ENCODE data around the gene CALML6.
A peak's percentile ranks its signal among the peaks of the same experiment; 100 is the strongest.

The CALML6 gene

DNA sequence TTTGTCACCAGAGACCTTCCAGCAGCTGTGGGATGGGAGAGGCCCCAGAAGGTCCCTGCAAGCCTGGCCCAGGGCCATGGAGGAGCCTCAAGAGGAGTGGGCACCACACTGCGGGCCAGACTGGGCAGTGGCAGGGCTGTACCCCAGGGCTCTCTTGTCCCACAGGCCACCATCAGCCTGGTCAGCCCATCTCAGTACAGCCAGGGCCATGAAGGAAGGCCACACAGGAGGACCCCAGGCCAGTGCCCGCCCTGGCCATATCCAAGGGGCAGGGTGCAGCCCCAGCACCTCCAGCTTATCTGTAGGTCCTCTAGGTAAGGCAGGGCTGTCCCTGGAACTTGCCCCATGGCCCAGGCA, 21.1 kb upstream of the CALML6 start:
- Histone ChIP-seq H3K9me2 (replicated peaks; ENCODE audit: low read depth, low read length) (no peaks in the 10 kb centered on the region), H3K4me2 (ENCODE audit: low read depth, low read length, poor library complexity, severe bottlenecking) (no peak overlapping the region), H3K9ac (ENCODE audit: low read depth, low read length, poor library complexity, severe bottlenecking) (peak overlapping the region; percentile 32), H4K20me1 (ENCODE audit: insufficient read depth, low read length, poor library complexity, severe bottlenecking) (peaks cover 10% of the 10 kb centered on the region), H3K79me2 (ENCODE audit: insufficient read depth, low read length) (peaks cover 35% of the 10 kb centered on the region), H3K4me3 (ENCODE audit: low read length, poor library complexity, severe bottlenecking) (no peak overlapping the region), H3K9me3 (ENCODE audit: insufficient read depth, low read depth, low read length) (no peaks in the 10 kb centered on the region), H3K36me3 (ENCODE audit: insufficient read depth, low read length) (no peaks in the 10 kb centered on the region), H3F3A (ENCODE audit: low read depth) (no peaks in the 10 kb centered on the region), H3K4me1 (ENCODE audit: insufficient read depth, low read length, poor library complexity, severe bottlenecking) (peaks cover 56% of the 10 kb centered on the region), H2AFZ (ENCODE audit: low read length) (no peak overlapping the region), H3K27me3 (ENCODE audit: insufficient read depth, low read length, poor library complexity, severe bottlenecking) (peaks cover 7% of the 10 kb centered on the region)
- TF ChIP-seq EZH2phosphoT487 (IDR thresholded peaks at IDR 0.05; ENCODE audit: borderline replicate concordance), result no peak
- TF ChIP-seq, protein P1, sequence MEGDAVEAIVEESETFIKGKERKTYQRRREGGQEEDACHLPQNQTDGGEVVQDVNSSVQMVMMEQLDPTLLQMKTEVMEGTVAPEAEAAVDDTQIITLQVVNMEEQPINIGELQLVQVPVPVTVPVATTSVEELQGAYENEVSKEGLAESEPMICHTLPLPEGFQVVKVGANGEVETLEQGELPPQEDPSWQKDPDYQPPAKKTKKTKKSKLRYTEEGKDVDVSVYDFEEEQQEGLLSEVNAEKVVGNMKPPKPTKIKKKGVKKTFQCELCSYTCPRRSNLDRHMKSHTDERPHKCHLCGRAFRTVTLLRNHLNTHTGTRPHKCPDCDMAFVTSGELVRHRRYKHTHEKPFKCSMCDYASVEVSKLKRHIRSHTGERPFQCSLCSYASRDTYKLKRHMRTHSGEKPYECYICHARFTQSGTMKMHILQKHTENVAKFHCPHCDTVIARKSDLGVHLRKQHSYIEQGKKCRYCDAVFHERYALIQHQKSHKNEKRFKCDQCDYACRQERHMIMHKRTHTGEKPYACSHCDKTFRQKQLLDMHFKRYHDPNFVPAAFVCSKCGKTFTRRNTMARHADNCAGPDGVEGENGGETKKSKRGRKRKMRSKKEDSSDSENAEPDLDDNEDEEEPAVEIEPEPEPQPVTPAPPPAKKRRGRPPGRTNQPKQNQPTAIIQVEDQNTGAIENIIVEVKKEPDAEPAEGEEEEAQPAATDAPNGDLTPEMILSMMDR (conservative IDR thresholded peaks at IDR 0.05; ENCODE audit: low read length), result no peak

DNA sequence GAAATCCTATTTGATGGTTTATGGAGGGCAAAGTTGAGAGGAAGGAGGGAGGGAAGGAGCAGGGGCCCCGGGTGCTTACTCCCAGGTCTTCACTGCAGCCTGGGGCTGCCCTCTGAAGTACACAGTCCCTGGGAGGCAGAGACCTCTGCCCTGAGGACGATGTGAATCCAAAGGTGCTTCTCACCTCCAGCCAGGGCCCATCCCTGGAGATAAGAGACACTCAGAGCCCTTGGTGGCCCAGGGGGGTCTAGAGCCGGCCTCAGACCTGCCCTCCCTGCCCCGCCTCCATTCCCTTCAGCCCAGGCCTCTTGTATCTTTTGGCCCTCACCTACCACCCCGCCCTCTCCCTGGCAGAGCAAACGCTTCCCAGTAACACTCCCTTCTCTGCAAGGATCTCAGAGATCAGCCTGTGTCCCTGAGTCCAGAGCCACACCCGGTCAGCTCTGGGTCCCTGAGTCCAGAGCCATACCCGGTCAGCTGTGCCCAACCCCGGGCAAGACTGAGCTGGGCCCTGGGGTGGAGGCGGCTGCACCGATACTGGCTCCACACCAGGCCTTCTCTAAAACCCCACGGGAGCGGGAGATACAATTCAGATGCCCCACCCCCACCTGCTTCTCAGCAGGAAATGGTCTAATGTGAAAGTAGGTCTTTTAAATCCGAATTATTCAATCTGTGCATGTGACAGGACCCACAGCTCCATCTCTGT, 20.6 kb upstream of the CALML6 start:
- H3K9ac ChIP-seq (ENCODE audit: low read depth, low read length, poor library complexity, severe bottlenecking), result peak overlapping the region; percentile 32
- peaks cover 30% of the 10 kb centered on the region for H3K79me2 ChIP-seq (ENCODE audit: insufficient read depth, low read length)
- H3K27me3 ChIP-seq (ENCODE audit: insufficient read depth, low read length, poor library complexity, severe bottlenecking), result peaks cover 7% of the 10 kb centered on the region
- no peaks in the 10 kb centered on the region for H3K9me3 ChIP-seq (ENCODE audit: insufficient read depth, low read depth, low read length)
- no peak overlapping the region for H3K4me2 ChIP-seq (ENCODE audit: low read depth, low read length, poor library complexity, severe bottlenecking)
- H3K4me3 ChIP-seq (ENCODE audit: low read length, poor library complexity, severe bottlenecking), result no peak overlapping the region
- no peaks in the 10 kb centered on the region for H3K36me3 ChIP-seq (ENCODE audit: insufficient read depth, low read length)
- H3F3A ChIP-seq (ENCODE audit: low read depth), result no peaks in the 10 kb centered on the region
- peaks cover 4% of the 10 kb centered on the region for H4K20me1 ChIP-seq (ENCODE audit: insufficient read depth, low read length, poor library complexity, severe bottlenecking)
- no peak overlapping the region for H2AFZ ChIP-seq (ENCODE audit: low read length)
- TF ChIP-seq, protein P1 (conservative IDR thresholded peaks at IDR 0.05; ENCODE audit: low read length), result no peak
- no peak for TF ChIP-seq EZH2phosphoT487 (IDR thresholded peaks at IDR 0.05; ENCODE audit: borderline replicate concordance)
- H3K4me1 ChIP-seq (ENCODE audit: insufficient read depth, low read length, poor library complexity, severe bottlenecking), result peaks cover 56% of the 10 kb centered on the region
- H3K9me2 ChIP-seq (replicated peaks; ENCODE audit: low read depth, low read length), result no peaks in the 10 kb centered on the region

DNA sequence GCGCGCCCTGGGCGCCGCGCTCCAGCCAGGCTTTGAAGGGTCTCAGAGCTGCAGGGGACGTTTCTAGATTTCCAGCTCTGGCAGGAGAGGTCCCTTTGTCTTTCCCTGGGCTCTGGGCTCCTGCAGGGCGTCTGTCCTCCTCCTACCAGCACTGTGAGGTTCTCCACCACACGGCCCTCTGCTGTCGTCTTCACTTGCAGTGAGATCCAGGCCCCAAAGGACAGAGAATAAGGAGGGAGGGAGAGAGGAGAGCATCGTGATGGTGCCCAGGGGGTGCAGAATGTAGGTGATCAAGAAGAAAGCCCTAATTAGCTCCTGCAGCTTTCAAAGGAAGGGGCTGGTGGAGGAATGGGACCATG, 20.0 kb upstream of the CALML6 start:
- Histone ChIP-seq H3F3A (ENCODE audit: low read depth) (no peaks in the 10 kb centered on the region), H3K36me3 (ENCODE audit: insufficient read depth, low read length) (no peaks in the 10 kb centered on the region), H3K4me1 (ENCODE audit: insufficient read depth, low read length, poor library complexity, severe bottlenecking) (peaks cover 62% of the 10 kb centered on the region), H3K79me2 (ENCODE audit: insufficient read depth, low read length) (peaks cover 24% of the 10 kb centered on the region), H3K9me3 (ENCODE audit: insufficient read depth, low read depth, low read length) (no peaks in the 10 kb centered on the region), H2AFZ (ENCODE audit: low read length) (no peak overlapping the region), H3K4me3 (ENCODE audit: low read length, poor library complexity, severe bottlenecking) (no peak overlapping the region), H4K20me1 (ENCODE audit: insufficient read depth, low read length, poor library complexity, severe bottlenecking) (no peaks in the 10 kb centered on the region), H3K9ac (ENCODE audit: low read depth, low read length, poor library complexity, severe bottlenecking) (peak overlapping the region; percentile 7), H3K27me3 (ENCODE audit: insufficient read depth, low read length, poor library complexity, severe bottlenecking) (peaks cover 1% of the 10 kb centered on the region), H3K9me2 (replicated peaks; ENCODE audit: low read depth, low read length) (no peaks in the 10 kb centered on the region), H3K4me2 (ENCODE audit: low read depth, low read length, poor library complexity, severe bottlenecking) (no peak overlapping the region)
- TF ChIP-seq, protein P1 (conservative IDR thresholded peaks at IDR 0.05; ENCODE audit: low read length), result no peak
